Hematopoietic multipotent progenitor cell treated with erythropoietin and hydrocortisone succinate and interleukin-3 and kit ligand, for 6 days (in vitro differentiated cells): Measurements from ENCODE around the gene NLGN4X.
"Not testable (repeated sequence)": the region's sequence is repeated elsewhere in the genome, so short reads cannot be mapped to it uniquely, and the experiment has no call there.

Experiments used
- DNase-seq: peaks from one replicate; pipeline ENCODE4 v3.0.0-alpha.2; 2015

The NLGN4X gene

GRCh38 chrX:6002056-6002455, 226.6 kb downstream of the NLGN4X start:
- no peak for DNase-seq

DNA sequence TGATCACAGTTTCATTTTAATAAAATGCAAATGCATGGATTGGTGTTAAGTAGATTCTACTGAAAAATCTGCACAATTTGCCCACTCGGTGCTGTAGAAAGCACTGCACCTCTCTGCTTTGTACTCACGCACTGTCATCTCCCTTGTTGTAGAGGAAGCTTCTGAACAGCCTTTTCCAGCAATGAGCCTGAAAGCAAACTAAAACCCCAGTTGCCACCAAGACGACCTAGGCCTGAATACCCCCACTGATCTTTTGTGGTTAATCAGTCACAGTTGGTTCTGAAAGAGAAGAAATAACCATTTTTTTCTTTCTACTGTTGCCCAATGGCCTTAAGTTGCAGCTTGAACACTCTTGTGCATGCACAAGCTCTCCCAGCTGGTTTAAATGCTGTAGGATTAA, 229.8 kb downstream of the NLGN4X start:
- DNase-seq, result no peak

- DNase-seq, result no peak
Observed at GRCh38 chrX:5998456-5998855, 230.2 kb downstream of the NLGN4X start.

GRCh38 chrX:5991393-5991792, 237.3 kb downstream of the NLGN4X start:
- DNase-seq, result no peak

DNA sequence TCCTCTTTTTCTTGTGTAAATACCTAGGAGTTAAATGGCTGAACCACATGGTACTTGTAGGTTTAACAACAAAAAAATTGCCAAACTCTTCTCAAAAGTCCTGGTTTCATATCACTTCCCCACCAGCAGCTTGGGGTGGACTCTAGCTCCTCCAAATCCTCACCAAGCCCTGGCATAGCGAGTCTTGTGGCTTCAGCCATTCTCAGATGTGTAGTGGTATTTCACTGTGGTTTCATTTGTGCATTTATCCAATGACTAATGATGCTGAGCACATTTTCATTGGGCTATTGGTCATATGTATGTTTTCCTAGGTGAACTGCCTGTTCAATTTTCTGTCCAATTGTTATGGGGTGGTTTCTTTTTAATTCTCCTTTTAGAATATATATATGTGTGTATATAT, 249.3 kb downstream of the NLGN4X start:
- DNase-seq, result no peak

- DNase-seq, result no peak
Observed at GRCh38 chrX:5976332-5976731, 252.3 kb downstream of the NLGN4X start.

DNA sequence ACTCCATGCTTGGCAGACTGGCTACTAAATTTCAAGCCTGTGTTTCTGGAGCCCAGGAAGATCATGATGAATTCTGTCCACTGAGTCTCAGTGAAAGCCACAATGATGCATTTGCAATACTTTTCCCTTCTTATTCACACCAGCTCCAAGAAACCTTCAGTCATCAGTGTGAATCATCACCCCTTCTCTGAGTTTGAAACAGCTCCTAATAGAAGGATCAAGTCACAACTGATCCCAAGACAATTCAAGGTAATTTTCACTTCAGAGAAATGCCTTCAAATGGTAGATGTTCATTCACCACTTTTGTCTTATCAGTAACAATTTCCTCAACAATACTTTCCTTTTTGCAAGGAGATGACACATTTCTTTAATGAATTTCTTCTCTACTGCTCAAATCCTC, 257.4 kb downstream of the NLGN4X start:
- DNase-seq, result no peak

- no peak for DNase-seq
Observed at GRCh38 chrX:5965406-5965805, 263.3 kb downstream of the NLGN4X start.

DNA sequence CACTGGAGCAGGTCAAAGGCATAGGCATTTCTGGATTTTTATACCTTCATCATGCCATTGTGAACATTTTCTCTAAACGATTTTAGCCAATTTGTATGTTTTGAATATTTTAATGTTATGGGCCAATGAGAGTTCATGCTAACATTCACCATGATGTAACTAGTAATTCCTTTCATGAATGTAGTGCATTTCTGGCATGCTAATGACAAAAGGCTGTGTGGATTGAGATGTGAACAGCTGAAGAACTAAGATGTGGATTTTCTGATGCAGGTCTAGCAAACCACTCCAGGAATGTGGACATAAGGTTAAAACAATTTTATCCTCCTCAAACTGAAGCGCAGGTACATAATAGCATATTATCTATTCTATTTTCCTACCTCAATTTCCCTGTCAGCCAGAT, 269.4 kb downstream of the NLGN4X start:
- DNase-seq, result no peak

GRCh38 chrX:5958523-5958922, 270.1 kb downstream of the NLGN4X start:
- no peak for DNase-seq

DNA sequence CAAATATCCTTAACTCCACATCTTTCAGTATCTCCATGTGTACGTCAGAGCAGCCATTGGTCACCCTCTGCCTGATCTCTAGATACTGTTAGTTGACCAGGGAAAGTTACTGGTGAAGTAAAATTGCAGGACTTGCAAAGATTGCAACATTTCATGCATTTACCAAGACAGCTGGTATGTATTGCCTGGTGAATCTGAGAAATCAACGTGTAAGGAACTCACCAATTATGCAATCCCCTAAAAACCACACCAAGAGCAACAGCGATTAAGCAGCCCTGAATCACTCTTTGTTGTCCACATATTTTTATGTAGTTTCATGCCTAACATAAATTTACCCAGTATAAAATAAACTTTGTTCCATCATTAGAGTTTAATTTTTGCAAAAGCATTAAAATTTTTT, 271.2 kb downstream of the NLGN4X start:
- peak; percentile 0 for DNase-seq

DNA sequence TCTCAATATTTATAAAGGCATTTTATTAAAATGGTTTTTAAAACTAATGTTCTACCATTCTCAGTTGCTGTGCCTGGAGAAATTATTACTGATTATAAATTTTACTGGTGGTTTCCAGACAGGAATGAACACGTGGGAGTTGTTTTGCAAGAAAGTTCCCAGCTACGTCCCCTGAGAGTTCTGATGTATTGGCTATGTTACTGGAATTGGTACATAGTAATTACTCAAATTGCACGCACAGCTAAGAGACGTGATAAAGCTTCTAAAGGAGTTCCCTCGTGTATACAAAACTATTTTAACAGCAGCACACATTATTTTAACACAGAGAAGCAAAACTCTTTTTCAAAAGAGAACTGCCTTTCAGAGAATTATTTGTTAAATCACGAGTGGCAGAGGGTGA, 292.2 kb downstream of the NLGN4X start:
- DNase-seq, result no peak

- DNase-seq, result no peak
Observed at GRCh38 chrX:5928224-5928623, 300.4 kb downstream of the NLGN4X start.

- peak; percentile 2 for DNase-seq
Observed at GRCh38 chrX:5916945-5917344, 311.7 kb downstream of the NLGN4X start.

DNA sequence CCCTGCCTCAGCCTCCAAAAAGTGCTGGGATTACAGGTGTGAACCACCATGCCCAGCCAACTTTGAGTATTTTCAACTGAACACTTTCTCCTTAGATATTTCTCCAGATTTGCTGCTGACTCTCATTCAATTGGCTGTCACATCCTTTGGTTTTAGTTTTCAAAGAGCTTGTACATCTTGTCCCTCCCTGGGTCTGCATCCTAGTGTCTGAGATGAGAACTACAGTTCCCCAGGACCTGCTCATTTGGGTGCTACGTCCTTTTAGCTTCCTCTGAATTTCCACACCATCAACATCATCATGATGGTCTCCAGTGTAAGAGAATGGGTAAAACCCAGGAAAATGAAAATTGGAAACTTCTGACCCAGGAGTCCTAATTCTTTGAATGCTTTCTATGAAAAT, 312.9 kb downstream of the NLGN4X start:
- DNase-seq, result no peak

GRCh38 chrX:5907207-5907606, 321.5 kb downstream of the NLGN4X start:
- DNase-seq, result no peak

GRCh38 chrX:5903586-5904190, 325.0 kb downstream of the NLGN4X start:
- DNase-seq, result not testable (repeated sequence)

DNA sequence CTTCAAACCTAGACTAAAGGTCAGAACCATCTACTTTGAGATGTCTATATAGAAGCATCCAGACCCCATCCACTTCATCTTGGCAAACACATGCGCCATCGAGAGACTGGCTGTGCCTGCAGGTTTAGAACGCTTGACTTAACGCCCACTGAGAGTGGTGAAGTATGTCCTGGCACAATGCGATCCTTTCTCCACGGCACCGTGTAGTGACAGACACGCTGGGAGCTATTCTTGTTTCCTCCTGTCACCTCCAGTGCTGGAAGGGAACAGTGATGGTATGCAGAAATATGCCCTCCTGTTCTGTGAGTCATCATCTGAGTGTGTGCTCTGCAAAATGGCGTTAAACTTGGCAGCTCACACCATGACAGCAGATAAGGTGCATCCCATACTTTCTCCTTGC, 330.2 kb downstream of the NLGN4X start:
- DNase-seq, result no peak

GRCh38 chrX:5891378-5891777, 337.3 kb downstream of the NLGN4X start:
- no peak for DNase-seq

- DNase-seq, result peak; percentile 30
Observed at GRCh38 chrX:5876984-5877596, 351.6 kb downstream of the NLGN4X start.

DNA sequence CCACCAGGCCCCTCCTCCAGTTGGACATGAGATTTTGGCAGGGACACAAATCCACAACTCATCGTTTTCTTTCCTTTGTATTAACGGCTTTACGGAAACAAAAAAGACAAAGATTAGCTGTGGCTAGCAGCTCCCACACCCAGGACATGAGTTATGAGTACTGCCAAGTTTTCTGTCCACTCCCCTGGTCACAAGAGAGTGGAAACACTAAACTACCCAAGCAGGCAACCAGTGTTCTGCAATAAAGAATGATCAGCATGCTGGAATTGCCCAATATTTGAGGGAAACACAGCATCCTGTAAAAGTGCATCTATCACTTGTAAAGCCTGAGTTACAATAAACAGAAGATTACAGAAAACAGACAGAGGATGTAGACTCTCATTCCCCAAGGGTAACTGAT, 358.4 kb downstream of the NLGN4X start:
- DNase-seq, result no peak

DNA sequence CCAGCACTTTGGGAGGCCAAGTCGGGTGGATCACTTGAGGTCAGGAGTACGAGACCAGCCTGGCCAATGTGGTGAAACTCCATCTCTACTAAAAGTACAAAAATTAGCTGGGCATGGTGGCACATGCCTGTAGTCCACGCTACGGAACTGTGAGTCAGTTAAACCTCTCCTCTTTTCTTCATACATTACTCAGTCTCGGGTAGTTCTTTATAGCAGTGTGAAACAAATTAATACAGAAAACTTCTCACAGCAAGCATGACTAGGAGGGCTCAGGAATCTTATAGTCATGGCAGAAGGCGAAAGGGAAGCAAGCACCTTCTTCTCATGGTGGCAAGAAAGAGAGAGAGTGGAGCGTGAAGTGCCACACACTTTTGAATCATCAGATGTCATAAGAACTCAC, 358.9 kb downstream of the NLGN4X start:
- no peak for DNase-seq

DNA sequence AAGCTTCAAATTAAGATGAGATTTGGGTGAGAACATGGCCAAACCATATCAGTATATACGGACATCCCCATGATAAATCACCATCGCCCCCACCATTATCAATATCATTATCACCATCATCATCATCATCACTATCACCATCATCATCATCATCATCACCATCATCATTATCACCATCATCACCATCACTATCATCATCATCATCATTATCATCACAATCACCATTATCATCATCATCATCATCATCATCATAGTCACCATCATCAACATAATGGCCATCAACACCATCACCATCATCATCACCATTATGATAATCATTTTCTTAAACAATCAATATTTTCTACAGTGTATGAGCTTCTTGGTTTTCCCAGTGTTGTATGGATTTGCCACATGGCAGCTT, 360.9 kb downstream of the NLGN4X start:
- no peak for DNase-seq

GRCh38 chrX:5857232-5857631, 371.4 kb downstream of the NLGN4X start:
- no peak for DNase-seq

- no peak for DNase-seq
Observed at GRCh38 chrX:5852941-5853340, 375.7 kb downstream of the NLGN4X start.
